ENCODE measurements around the gene APC.

DNA sequence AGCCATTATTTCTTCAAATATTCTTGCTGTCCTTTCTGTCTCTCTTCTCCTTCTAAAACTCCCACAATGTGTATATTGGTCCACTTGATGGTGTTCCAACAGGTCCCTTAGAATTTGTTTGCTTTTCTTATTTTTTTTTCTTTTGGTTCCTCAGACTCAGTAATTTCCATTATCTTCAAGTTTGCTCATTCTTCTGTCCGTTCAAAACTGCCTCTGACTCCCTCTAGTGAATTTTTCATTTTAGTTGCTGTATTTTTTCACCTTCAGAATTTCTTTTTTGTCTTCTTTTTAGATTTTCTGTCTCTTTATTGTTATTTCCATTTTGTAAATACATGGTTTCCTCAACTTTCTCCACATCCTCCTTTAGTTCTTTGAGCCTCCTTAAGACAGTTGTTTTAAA is 117.0 kb downstream of the APC start:
- TF ChIP-seq, protein P1, sequence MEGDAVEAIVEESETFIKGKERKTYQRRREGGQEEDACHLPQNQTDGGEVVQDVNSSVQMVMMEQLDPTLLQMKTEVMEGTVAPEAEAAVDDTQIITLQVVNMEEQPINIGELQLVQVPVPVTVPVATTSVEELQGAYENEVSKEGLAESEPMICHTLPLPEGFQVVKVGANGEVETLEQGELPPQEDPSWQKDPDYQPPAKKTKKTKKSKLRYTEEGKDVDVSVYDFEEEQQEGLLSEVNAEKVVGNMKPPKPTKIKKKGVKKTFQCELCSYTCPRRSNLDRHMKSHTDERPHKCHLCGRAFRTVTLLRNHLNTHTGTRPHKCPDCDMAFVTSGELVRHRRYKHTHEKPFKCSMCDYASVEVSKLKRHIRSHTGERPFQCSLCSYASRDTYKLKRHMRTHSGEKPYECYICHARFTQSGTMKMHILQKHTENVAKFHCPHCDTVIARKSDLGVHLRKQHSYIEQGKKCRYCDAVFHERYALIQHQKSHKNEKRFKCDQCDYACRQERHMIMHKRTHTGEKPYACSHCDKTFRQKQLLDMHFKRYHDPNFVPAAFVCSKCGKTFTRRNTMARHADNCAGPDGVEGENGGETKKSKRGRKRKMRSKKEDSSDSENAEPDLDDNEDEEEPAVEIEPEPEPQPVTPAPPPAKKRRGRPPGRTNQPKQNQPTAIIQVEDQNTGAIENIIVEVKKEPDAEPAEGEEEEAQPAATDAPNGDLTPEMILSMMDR (IDR thresholded peaks at IDR 0.05): no peak
- TF ChIP-seq EP300 (IDR thresholded peaks at IDR 0.05): no peak

Data from stomach (tissue), 4 donors.